Cardiac muscle cell (in vitro differentiated cells and primary cell): ENCODE data around the gene CROT. TPM values are rescaled to one million over a fixed set of nuclear protein-coding genes. Genes with fewer than 3 reads are reported as not detected.
A peak's percentile ranks its signal among the peaks of the same experiment; 100 is the strongest.

Experiments
- DNase-seq, 2 donors: peaks; one replicate each; pipeline versions ENCODE4 v3.0.0 to v3.0.0-alpha.2; 2010 to 2017; ENCODE audit warnings: low read depth in 1 of 2, low spot score in 1 of 2
- H3K27ac ChIP-seq: fragments of 200-600 bp; sonication (generic); 2 replicates; pipeline ENCODE4 v1.5.1; 2016
- H3K27me3 ChIP-seq: fragments of 200-600 bp; sonication (generic); 2 replicates; pipeline ENCODE4 v1.6.0; 2016; ENCODE audit warnings: control low read depth
- H3K36me3 ChIP-seq: fragments of 200-600 bp; sonication (generic); 2 replicates; pipeline ENCODE4 v1.5.1; 2016; ENCODE audit warnings: control low read depth
- H3K4me1 ChIP-seq: fragments of 200-600 bp; sonication (generic); 2 replicates; pipeline ENCODE4 v1.8.1; 2017; ENCODE audit warnings: low read depth, mild to moderate bottlenecking, mixed run types
- H3K4me3 ChIP-seq: fragments of 200-600 bp; sonication (generic); 2 replicates; pipeline ENCODE4 v1.5.1; 2016; ENCODE audit warnings: mild to moderate bottlenecking
- H3K9me3 ChIP-seq: fragments of 200-600 bp; sonication (generic); 2 replicates; pipeline ENCODE4 v1.5.1; 2017; ENCODE audit warnings: low read depth, mild to moderate bottlenecking, control low read depth
- CTCF ChIP-seq: IDR thresholded peaks from 2 replicates; pipeline ENCODE4 v1.5.1; 2012; ENCODE audit warnings: low read depth, mild to moderate bottlenecking, low read length
- polyA plus RNA-seq: library from polyadenylated mRNA; unstranded; fragments of >200 nt; fragmentation: Nextera tagmentation; extraction: Ambion mirVana; gene quantifications from 2 replicates; pipeline ENCODE4 v1.2.1, GENCODE V29; 2016
- total RNA-seq: library from RNA; depleted of rRNA; stranded (reverse); fragments of >200 nt; gene quantifications from 2 replicates; pipeline ENCODE4 v1.2.3, GENCODE V29; 2016

Gene CROT
- total and polyA plus RNA-seq, 2 experiments from 2014 or later: 7.7 to 10.3 TPM

DNA sequence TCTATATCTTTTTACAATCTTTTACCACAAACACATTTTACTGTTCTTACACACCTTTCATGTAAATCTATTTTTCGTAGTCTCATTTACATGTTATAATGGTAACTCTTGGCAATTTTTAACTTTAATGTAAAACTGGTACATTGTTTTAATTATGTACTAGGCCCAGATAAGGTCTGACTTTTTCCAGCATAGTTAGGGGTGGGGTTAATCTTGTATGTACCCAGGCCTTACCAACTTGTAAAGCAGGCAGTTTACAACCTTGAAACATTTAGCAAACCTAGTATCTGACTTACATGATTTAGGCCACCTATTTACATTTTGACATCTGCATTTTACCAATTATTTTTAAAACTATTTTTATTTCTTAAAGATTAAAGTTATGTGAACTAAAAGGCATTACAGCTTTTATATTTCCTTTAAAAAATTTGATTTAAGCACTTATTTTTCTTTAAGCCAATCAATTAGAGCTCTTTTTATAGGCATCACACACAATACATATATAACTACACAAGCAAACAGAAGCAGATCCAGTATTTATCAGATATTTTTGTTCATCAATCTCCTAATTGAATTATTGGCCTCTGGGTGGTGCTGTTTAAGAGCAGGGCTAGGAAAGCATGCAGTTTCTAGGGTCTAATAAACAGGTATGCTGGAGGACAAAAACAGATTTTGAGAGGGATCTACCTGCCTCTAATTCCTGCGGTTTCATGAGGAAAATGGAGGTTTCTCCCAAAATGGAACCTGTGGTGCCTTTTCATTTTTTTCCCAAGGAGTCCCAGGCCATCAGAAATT lies 19.7 kb upstream of the CROT start:
- H3K4me1 ChIP-seq: no peaks in the 10 kb centered on the region
- no peak for TF ChIP-seq CTCF
- no peaks in the 10 kb centered on the region for H3K9me3 ChIP-seq
- no peaks in the 10 kb centered on the region for H3K27me3 ChIP-seq
- DNase-seq: no peak
- no peaks in the 10 kb centered on the region for H3K36me3 ChIP-seq
- H3K27ac ChIP-seq: no peak overlapping the region
- H3K4me3 ChIP-seq: no peak overlapping the region

GRCh38 chr7:87328281-87328680 lies 17.2 kb upstream of the CROT start:
- Histone ChIP-seq H3K27me3 (no peaks in the 10 kb centered on the region), H3K27ac (no peak overlapping the region), H3K9me3 (no peaks in the 10 kb centered on the region), H3K4me3 (no peak overlapping the region), H3K36me3 (no peaks in the 10 kb centered on the region), H3K4me1 (no peaks in the 10 kb centered on the region)
- DNase-seq: peak; percentile 37 to 58
- no peak for TF ChIP-seq CTCF

- no peak for TF ChIP-seq CTCF
- DNase-seq: no peak
- Histone ChIP-seq H3K4me3 (no peak overlapping the region), H3K9me3 (no peaks in the 10 kb centered on the region), H3K27me3 (no peaks in the 10 kb centered on the region), H3K36me3 (no peaks in the 10 kb centered on the region), H3K4me1 (no peaks in the 10 kb centered on the region), H3K27ac (no peak overlapping the region)
These were observed 15.1 kb upstream of the CROT start for GRCh38 chr7:87330316-87330715.

DNA sequence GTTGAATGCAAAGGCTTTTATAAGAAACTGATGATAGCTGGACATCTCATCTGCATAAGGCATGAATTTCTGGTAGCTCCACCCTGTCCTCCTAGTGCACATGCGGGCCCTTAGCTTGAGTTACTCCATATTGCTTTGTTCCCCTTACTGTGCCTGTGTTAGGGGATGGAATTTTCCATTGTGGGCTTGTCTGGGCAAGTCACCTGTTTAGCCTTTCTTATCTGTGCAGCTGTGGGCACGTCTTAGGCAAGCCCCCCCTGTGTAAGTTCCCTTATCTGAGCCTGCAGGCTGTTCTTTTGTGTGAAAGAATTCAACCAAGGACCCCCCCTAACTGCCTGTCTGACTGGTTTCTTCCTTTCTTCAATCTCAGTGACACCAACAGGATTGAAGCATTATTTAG lies 14.5 kb upstream of the CROT start:
- no peak for DNase-seq
- TF ChIP-seq CTCF: no peak
- no peaks in the 10 kb centered on the region for H3K9me3 ChIP-seq
- H3K27me3 ChIP-seq: no peaks in the 10 kb centered on the region
- H3K4me3 ChIP-seq: no peak overlapping the region
- no peak overlapping the region for H3K27ac ChIP-seq
- no peaks in the 10 kb centered on the region for H3K4me1 ChIP-seq
- H3K36me3 ChIP-seq: no peaks in the 10 kb centered on the region

GRCh38 chr7:87331687-87332252 lies 13.7 kb upstream of the CROT start:
- TF ChIP-seq CTCF: no peak
- no peaks in the 10 kb centered on the region for H3K27me3 ChIP-seq
- H3K4me1 ChIP-seq: no peaks in the 10 kb centered on the region
- no peaks in the 10 kb centered on the region for H3K9me3 ChIP-seq
- H3K27ac ChIP-seq: no peak overlapping the region
- H3K36me3 ChIP-seq: no peaks in the 10 kb centered on the region
- H3K4me3 ChIP-seq: no peak overlapping the region
- no peak for DNase-seq
